K562 (cell line): Measurements from ENCODE around the gene ZNF575. TPM values are rescaled to one million over a fixed set of nuclear protein-coding genes. Genes with fewer than 3 reads are reported as not detected.

Experiments used
- AFF1 ChIP-seq, 2 experiments: fragments of 450-650 bp; IDR thresholded peaks; 2 replicates each; pipeline ENCODE4 v1.6.1; 2018; ENCODE audit warnings: mild to moderate bottlenecking in 2 of 2, low read depth in 1 of 2; ENCODE audit not compliant: partially characterized antibody in 2 of 2
- CBFA2T3 ChIP-seq: fragments of 450-650 bp; IDR thresholded peaks from 2 replicates; pipeline ENCODE4 v1.6.1; 2017
- E2F4 ChIP-seq: sonication (generic); formaldehyde crosslinking; IDR thresholded peaks from 2 replicates; pipeline ENCODE4 v1.8.0; 2022; ENCODE audit warnings: mild to moderate bottlenecking, low read depth, missing genetic modification reagents
- LCOR ChIP-seq: sonication (generic); formaldehyde crosslinking; IDR thresholded peaks from 2 replicates; pipeline ENCODE4 v1.8.0; 2022; ENCODE audit warnings: mild to moderate bottlenecking, missing genetic modification reagents
- MAX ChIP-seq: sonication (generic); formaldehyde crosslinking; IDR thresholded peaks from 2 replicates; pipeline ENCODE4 v1.9.0; 2022; ENCODE audit warnings: mild to moderate bottlenecking, missing genetic modification reagents
- THRAP3 ChIP-seq: fragments of 450-650 bp; IDR thresholded peaks from 2 replicates; pipeline ENCODE4 v1.6.1; 2016; ENCODE audit warnings: mild to moderate bottlenecking, inconsistent platforms, borderline replicate concordance
- TRIM25 ChIP-seq: fragments of 450-650 bp; IDR thresholded peaks from 2 replicates; pipeline ENCODE4 v1.7.0; 2016; ENCODE audit warnings: borderline replicate concordance
- ZNF407 ChIP-seq: fragments of 450-650 bp; IDR thresholded peaks from 2 replicates; pipeline ENCODE4 v1.6.1; 2016; ENCODE audit warnings: low read depth
- ZNF584 ChIP-seq: fragments of 200-800 bp; sonication (Bioruptor generic); IDR thresholded peaks from 2 replicates; pipeline ENCODE4 v1.6.1; 2016; ENCODE audit warnings: low read depth, mild to moderate bottlenecking, missing genetic modification characterization, missing compliant biosample characterization
- ZNF707 ChIP-seq: fragments of 250-450 bp; sonication (Bioruptor Pico); conservative IDR thresholded peaks from 2 replicates; pipeline ENCODE4 v1.8.0; 2022; ENCODE audit warnings: inconsistent platforms, mild to moderate bottlenecking, moderate library complexity
- ZNF780A ChIP-seq: fragments of 250-450 bp; sonication (Bioruptor Pico); IDR thresholded peaks from 2 replicates; pipeline ENCODE4 v1.5.0; 2021; ENCODE audit warnings: mild to moderate bottlenecking
- polyA plus RNA-seq, 8 experiments: library from polyadenylated mRNA; depleted of rRNA in 4 of 8; stranded (reverse) in 5 of 8; unstranded in 3 of 8; fragments of >200 nt; fragmentation: Nextera tagmentation in 2 of 8; fragmentation: Illumina TruSeq in 1 of 8; extraction: Ambion mirVana in 2 of 8; extraction: Trizol in 1 of 8; gene quantifications; 2 replicates each; pipeline versions ENCODE4 v1.2.1 to v1.2.3, GENCODE V29; 2011 to 2014; ENCODE audit warnings: inconsistent platforms in 1 of 8, missing spikeins in 1 of 8
- total RNA-seq, 7 experiments: library from RNA; depleted of rRNA in 6 of 7; stranded (reverse); fragments of >200 nt in 6 of 7; fragmentation: Illumina TruSeq in 2 of 7; extraction: Trizol in 2 of 7; gene quantifications; 2 replicates each; pipeline versions ENCODE4 v1.2.1 to v1.2.3, GENCODE V29; 2011 to 2021; ENCODE audit warnings: low replicate concordance in 1 of 7

The ZNF575 gene
- total and polyA plus RNA-seq, 9 of the 15 experiments (the other 6 are each of a cell fraction or from before 2014, with no cell fraction given) = 0.20 to 0.98 (median 0.32) TPM; not detected in 6

- TF ChIP-seq CBFA2T3 (peak; percentile 13; the same call in 1 of the 2 replicates), E2F4 (CRISPR knock-in tag) (no peak), MAX (CRISPR knock-in tag) (no peak), TRIM25 (no peak), ZNF780A (CRISPR knock-in tag) (no peak), ZNF584 (CRISPR knock-in tag) (no peak), ZNF707 (no peak), AFF1 (IDR thresholded peaks at IDR 0.05; ENCODE audit: low read depth in 1 of 2, partially characterized antibody in 2 of 2) (no peak), THRAP3 (no peak), ZNF407 (no peak), LCOR (no peak)
Observed at GRCh38 chr19:43505941-43506340, 27.0 kb upstream of the ZNF575 start (continued).
